Measurements from ENCODE around the gene ADRA1B.

The ADRA1B gene

GRCh38 chr5:159951387-159951786, 35.1 kb downstream of the ADRA1B start:
- TF ChIP-seq CTCF (conservative IDR thresholded peaks at IDR 0.05; ENCODE audit: low read depth, low read length): peak; percentile 69
- DNase-seq (ENCODE audit: low read depth): peak; percentile 60
- no peak overlapping the region for H3K4me3 ChIP-seq (ENCODE audit: low read depth, low read length)

- TF ChIP-seq CTCF (conservative IDR thresholded peaks at IDR 0.05; ENCODE audit: low read depth, low read length): no peak
- H3K4me3 ChIP-seq (ENCODE audit: low read depth, low read length): no peak overlapping the region
- DNase-seq (ENCODE audit: low read depth): no peak
Observed at GRCh38 chr5:159951834-159952233, 35.6 kb downstream of the ADRA1B start.

GRCh38 chr5:159953609-159954008, 37.3 kb downstream of the ADRA1B start:
- H3K4me3 ChIP-seq (ENCODE audit: low read depth, low read length): no peak overlapping the region
- no peak for TF ChIP-seq CTCF (conservative IDR thresholded peaks at IDR 0.05; ENCODE audit: low read depth, low read length)
- DNase-seq (ENCODE audit: low read depth): no peak

GRCh38 chr5:159955056-159955624, 38.9 kb downstream of the ADRA1B start:
- no peak for TF ChIP-seq CTCF (conservative IDR thresholded peaks at IDR 0.05; ENCODE audit: low read depth, low read length)
- H3K4me3 ChIP-seq (ENCODE audit: low read depth, low read length): no peak overlapping the region

GRCh38 chr5:159956074-159956473, 39.8 kb downstream of the ADRA1B start:
- DNase-seq (ENCODE audit: low read depth): peak; percentile 49
- H3K4me3 ChIP-seq (ENCODE audit: low read depth, low read length): no peak overlapping the region
- TF ChIP-seq CTCF (conservative IDR thresholded peaks at IDR 0.05; ENCODE audit: low read depth, low read length): no peak

More at GRCh38 chr5:159955056-159955624, 38.9 kb downstream of the ADRA1B start:
- no peak for DNase-seq (ENCODE audit: low read depth)

- no peak for TF ChIP-seq CTCF (conservative IDR thresholded peaks at IDR 0.05; ENCODE audit: low read depth, low read length)
- DNase-seq (ENCODE audit: low read depth): no peak
- H3K4me3 ChIP-seq (ENCODE audit: low read depth, low read length): no peak overlapping the region
Observed at GRCh38 chr5:159961176-159962160, 45.2 kb downstream of the ADRA1B start.
